GM12878 (cell line): ENCODE measurements around the gene TNFAIP8L1. TPM values are rescaled to one million over a fixed set of nuclear protein-coding genes. Genes with fewer than 3 reads are reported as not detected.

Experiments
- ATAC-seq: fragments of 200-7000 bp; cut with Tn5 transposase; 3 replicates; pipeline ENCODE4 v1.9.1; 2020; ENCODE audit warnings: mild to moderate bottlenecking, moderate library complexity
- BruUV-seq: library from RNA; stranded (reverse); fragments of 400-500 nt; replicated peaks from 2 replicates; lab custom pipeline; 2021; lab: Mats Ljungman, UMichigan
- CTCF ChIA-PET: fragments of 300-600 bp; sonication (Branson Sonifier 250); formaldehyde crosslinking; extraction: SDS; loops from one replicate; lab custom pipeline; 2021; ENCODE audit warnings: inconsistent platforms; lab: Yijun Ruan, JAX
- POLR2A ChIA-PET: fragments of 350-600 bp; formaldehyde crosslinking; extraction: SDS; loops from one replicate; lab custom pipeline; 2021; ENCODE audit warnings: inconsistent platforms; lab: Charles Lee
- RAD21 ChIA-PET: fragments of 300-600 bp; sonication (Branson Sonifier 250); formaldehyde crosslinking; loops from one replicate; lab custom pipeline; 2023; ENCODE audit warnings: antibody characterized with exemption; ENCODE audit not compliant: unreplicated experiment; lab: Charles Lee
- SMC1A ChIA-PET: fragments of 300-600 bp; sonication (Branson Sonifier 250); formaldehyde crosslinking; loops from one replicate; lab custom pipeline; 2023; ENCODE audit not compliant: unreplicated experiment, uncharacterized antibody; lab: Charles Lee
- DNase-seq: peaks from one replicate; pipeline ENCODE4 v3.0.0-alpha.2; 2011; ENCODE audit warnings: low read depth, low spot score
- FAIRE-seq: peaks from 3 replicates; lab custom pipeline; 2011; peaks lifted over from hg19 to GRCh38; lab: Jason Lieb, UNC
- H2AFZ ChIP-seq: 2 replicates; pipeline ENCODE4 v1.6.0; 2011; ENCODE audit warnings: low read depth, low read length, control low read depth; ENCODE audit not compliant: control insufficient read depth
- H3K27ac ChIP-seq: 2 replicates; pipeline ENCODE4 v1.5.1; 2011; ENCODE audit warnings: control low read depth; ENCODE audit not compliant: control insufficient read depth, insufficient read depth
- H3K27me3 ChIP-seq, 2 experiments: replicated peaks in 1 of 2; 2 replicates each; pipeline versions ENCODE4 v1.6.0 to v1.6.1; 2011; ENCODE audit warnings: low read length in 1 of 2; ENCODE audit not compliant: control insufficient read depth in 2 of 2, insufficient read depth in 2 of 2
- H3K36me3 ChIP-seq, 2 experiments: 2 replicates each; pipeline ENCODE4 v1.5.1; 2011; ENCODE audit warnings: low read length in 1 of 2; ENCODE audit not compliant: control insufficient read depth in 2 of 2, insufficient read depth in 2 of 2
- H3K4me1 ChIP-seq: 2 replicates; pipeline ENCODE4 v1.6.1; 2011; ENCODE audit warnings: mild to moderate bottlenecking, low read length, moderate library complexity, mixed read lengths; ENCODE audit not compliant: control insufficient read depth, insufficient read depth
- H3K4me2 ChIP-seq: 2 replicates; pipeline ENCODE4 v1.6.0; 2011; ENCODE audit warnings: control low read depth; ENCODE audit not compliant: control insufficient read depth, insufficient read depth
- H3K4me3 ChIP-seq: fragments of 200-600 bp; sonication (generic); 2 replicates; pipeline ENCODE4 v1.5.1; 2016
- H3K79me2 ChIP-seq: 2 replicates; pipeline ENCODE4 v1.6.0; 2011; ENCODE audit warnings: low read length; ENCODE audit not compliant: control insufficient read depth, insufficient read depth
- H3K9ac ChIP-seq: 2 replicates; pipeline ENCODE4 v1.8.0; 2011; ENCODE audit warnings: low read length, control low read depth, mixed read lengths; ENCODE audit not compliant: control insufficient read depth, insufficient read depth
- H3K9me3 ChIP-seq: replicated peaks from 3 replicates; pipeline ENCODE4 v1.5.1; 2011; ENCODE audit warnings: mild to moderate bottlenecking, low read length; ENCODE audit not compliant: control insufficient read depth, insufficient read depth
- H4K20me1 ChIP-seq: 2 replicates; pipeline ENCODE4 v1.6.0; 2011; ENCODE audit not compliant: control insufficient read depth, insufficient read depth
- ASH2L ChIP-seq: fragments of 300-600, 200-600 bp; sonication (generic); IDR thresholded peaks from 2 replicates; pipeline ENCODE4 v1.6.1; 2017; ENCODE audit warnings: low read depth, mild to moderate bottlenecking, borderline replicate concordance
- BRCA1 ChIP-seq: IDR thresholded peaks from 2 replicates; pipeline ENCODE4 v1.6.1; 2011; ENCODE audit warnings: low read depth, low read length, improper control_type of control experiment
- CBX3 ChIP-seq: fragments of 200-600 bp; sonication (generic); IDR thresholded peaks from 2 replicates; pipeline ENCODE4 v1.6.1; 2016; ENCODE audit warnings: low read depth, borderline replicate concordance
- FOXK2 ChIP-seq: fragments of 450-650 bp; IDR thresholded peaks from 2 replicates; pipeline ENCODE4 v1.6.1; 2017; ENCODE audit warnings: mild to moderate bottlenecking, moderate library complexity
- FOXM1 ChIP-seq: IDR thresholded peaks from 2 replicates; pipeline ENCODE4 v1.6.1; 2012; ENCODE audit warnings: low read depth, mild to moderate bottlenecking, inconsistent platforms, low read length, moderate library complexity
- HDGF ChIP-seq: fragments of 450-650 bp; IDR thresholded peaks from 2 replicates; pipeline ENCODE4 v1.6.1; 2016; ENCODE audit warnings: antibody characterized with exemption
- IKZF2 ChIP-seq, 2 experiments: fragments of 450-650 bp; IDR thresholded peaks; 2 replicates each; pipeline ENCODE4 v1.6.1; 2017; ENCODE audit warnings: mild to moderate bottlenecking in 2 of 2, moderate library complexity in 2 of 2
- MTA2 ChIP-seq: fragments of 450-650 bp; IDR thresholded peaks from 2 replicates; pipeline ENCODE4 v1.6.1; 2016; ENCODE audit warnings: low read depth, mild to moderate bottlenecking, moderate library complexity
- TBL1XR1 ChIP-seq: IDR thresholded peaks from 2 replicates; pipeline ENCODE4 v1.6.1; 2012; ENCODE audit warnings: low read depth, low read length, improper control_type of control experiment
- TCF7 ChIP-seq: IDR thresholded peaks from 2 replicates; pipeline ENCODE4 v1.6.1; 2014; ENCODE audit warnings: antibody characterized with exemption, borderline replicate concordance
- ZBTB4 ChIP-seq: fragments of 450-650 bp; formaldehyde crosslinking; IDR thresholded peaks from 2 replicates; pipeline ENCODE4 v1.4.0; 2022; ENCODE audit warnings: mild to moderate bottlenecking, moderate library complexity
- WGBS: methylation state at CpG from one replicate; pipeline ENCODE4 v1.1.6; 2016; ENCODE audit warnings: low lambda C conversion rate; ENCODE audit not compliant: insufficient replicate concordance, insufficient coverage; ENCODE audit errors: missing lambda C conversion rate; 5-methylcytosine and 5-hydroxymethylcytosine counted together
- in situ Hi-C: fragments of 300-500 bp; cut with MboI; formaldehyde crosslinking; loops from 9 replicates; pipeline ENCODE4 v1.14.3; 2018; ENCODE audit warnings: mixed read lengths
- intact Hi-C: fragments of 100-400 bp; cut with micrococcal nuclease; formaldehyde crosslinking; loops from one replicate; pipeline ENCODE4 v1.14.2; 2022; ENCODE audit not compliant: unreplicated experiment
- polyA plus RNA-seq, 11 experiments: library from polyadenylated mRNA; depleted of rRNA in 4 of 11; unstranded in 6 of 11; stranded (reverse) in 5 of 11; fragments of >200 nt; fragmentation: Nextera tagmentation in 4 of 11; fragmentation: Illumina TruSeq in 1 of 11; extraction: Ambion mirVana in 4 of 11; extraction: Trizol in 1 of 11; gene quantifications; 1 replicate in 1 of 11; 2 replicates in 10 of 11; pipeline versions ENCODE4 v1.2.1 to v1.2.3, GENCODE V29; 2011 to 2016; ENCODE audit warnings: inconsistent platforms in 2 of 11, missing spikeins in 2 of 11, low read depth in 1 of 11
- total RNA-seq, 4 experiments: library from RNA; depleted of rRNA in 3 of 4; stranded (reverse); fragments of >200 nt in 3 of 4; fragmentation: Illumina TruSeq in 1 of 4; extraction: Trizol in 1 of 4; gene quantifications; 2 replicates each; pipeline versions ENCODE4 v1.2.1 to v1.2.3, GENCODE V29; 2013 to 2021
- TF ChIP-seq, protein P1 (sequence below): fragments of 450-650 bp; formaldehyde crosslinking; IDR thresholded peaks from 2 replicates; pipeline ENCODE4 v1.5.0; 2022; ENCODE audit warnings: mild to moderate bottlenecking, missing genetic modification characterization

TNFAIP8L1 gene
- total and polyA plus RNA-seq, 10 of the 15 experiments (the other 5 are each of a cell fraction or from before 2014, with no cell fraction given), result 0.93 to 12.7 (median 8.6) TPM

- no peaks in the 10 kb centered on the region for H3K79me2 ChIP-seq
- no peak overlapping the region for H2AFZ ChIP-seq
- FAIRE-seq (no peak), DNase-seq (no peak), ATAC-seq (no peak)
- POLR2A ChIA-PET, result no interaction called here
- SMC1A ChIA-PET, result no interaction called here
- in situ Hi-C loops, result no loop called here
- no peaks in the 10 kb centered on the region for H3K36me3 ChIP-seq
- no peaks in the 10 kb centered on the region for H4K20me1 ChIP-seq
- RAD21 ChIA-PET, result no interaction called here
- no peaks in the 10 kb centered on the region for H3K4me1 ChIP-seq
- H3K4me3 ChIP-seq, result no peak overlapping the region
- H3K9ac ChIP-seq, result no peak overlapping the region
- H3K27ac ChIP-seq, result no peak overlapping the region
- no peaks in the 10 kb centered on the region for H3K9me3 ChIP-seq
- TF ChIP-seq BRCA1, result no peak
- TF ChIP-seq HDGF, result no peak
- no peak for TF ChIP-seq TBL1XR1
- no peaks in the 10 kb centered on the region for H3K27me3 ChIP-seq
- CTCF ChIA-PET, result interaction anchor here (1.1 kb wide), 1 partner anchor 45 kb away, joined by 3 read pairs; no protein-coding TSS in a partner anchor
- BruUV-seq, result no TSS peak
- intact Hi-C loops, result no loop called here
- WGBS, result 0% methylated on average over 6 of the region's 6 CpGs
- H3K4me2 ChIP-seq, result no peak overlapping the region
These were observed 48.0 kb upstream of the TNFAIP8L1 start for GRCh38 chr19:4591320-4591719.

GRCh38 chr19:4592445-4592844, 46.9 kb upstream of the TNFAIP8L1 start:
- Histone ChIP-seq H3K27ac (no peak overlapping the region), H3K9ac (no peak overlapping the region), H3K4me3 (no peak overlapping the region), H3K79me2 (no peaks in the 10 kb centered on the region), H3K36me3 (no peaks in the 10 kb centered on the region), H3K4me2 (no peak overlapping the region), H2AFZ (no peak overlapping the region), H3K4me1 (no peaks in the 10 kb centered on the region), H4K20me1 (no peaks in the 10 kb centered on the region), H3K27me3 (no peaks in the 10 kb centered on the region), H3K9me3 (no peaks in the 10 kb centered on the region)
- RAD21 ChIA-PET, result no interaction called here
- intact Hi-C loops (no loop called here), in situ Hi-C loops (no loop called here)
- DNase-seq, result no peak
- CTCF ChIA-PET, result interaction anchor here (0.6 to 3.9 kb wide), 5 partner anchors 16 to 453 kb away, joined by 3 to 24 read pairs (median 7); no protein-coding TSS in a partner anchor
- POLR2A ChIA-PET, result interaction anchor here (0.6 kb wide), 1 partner anchor 321 kb away, joined by 6 read pairs; no protein-coding TSS in a partner anchor
- WGBS, result 30% methylated on average over 5 of the region's 5 CpGs
- FAIRE-seq, result no peak
- ATAC-seq, result no peak
- SMC1A ChIA-PET, result interaction anchor here (1.0 kb wide), 1 partner anchor 40 kb away, joined by 4 read pairs; no protein-coding TSS in a partner anchor
- BruUV-seq, result no TSS peak
- no peak for TF ChIP-seq IKZF2 (IDR thresholded peaks at IDR 0.05)
- TF ChIP-seq ASH2L, result no peak
- TF ChIP-seq FOXM1, result no peak
- TF ChIP-seq TCF7, result no peak
- no peak for TF ChIP-seq MTA2
- TF ChIP-seq ZBTB4 (CRISPR knock-in tag), result no peak
- TF ChIP-seq, protein P1, sequence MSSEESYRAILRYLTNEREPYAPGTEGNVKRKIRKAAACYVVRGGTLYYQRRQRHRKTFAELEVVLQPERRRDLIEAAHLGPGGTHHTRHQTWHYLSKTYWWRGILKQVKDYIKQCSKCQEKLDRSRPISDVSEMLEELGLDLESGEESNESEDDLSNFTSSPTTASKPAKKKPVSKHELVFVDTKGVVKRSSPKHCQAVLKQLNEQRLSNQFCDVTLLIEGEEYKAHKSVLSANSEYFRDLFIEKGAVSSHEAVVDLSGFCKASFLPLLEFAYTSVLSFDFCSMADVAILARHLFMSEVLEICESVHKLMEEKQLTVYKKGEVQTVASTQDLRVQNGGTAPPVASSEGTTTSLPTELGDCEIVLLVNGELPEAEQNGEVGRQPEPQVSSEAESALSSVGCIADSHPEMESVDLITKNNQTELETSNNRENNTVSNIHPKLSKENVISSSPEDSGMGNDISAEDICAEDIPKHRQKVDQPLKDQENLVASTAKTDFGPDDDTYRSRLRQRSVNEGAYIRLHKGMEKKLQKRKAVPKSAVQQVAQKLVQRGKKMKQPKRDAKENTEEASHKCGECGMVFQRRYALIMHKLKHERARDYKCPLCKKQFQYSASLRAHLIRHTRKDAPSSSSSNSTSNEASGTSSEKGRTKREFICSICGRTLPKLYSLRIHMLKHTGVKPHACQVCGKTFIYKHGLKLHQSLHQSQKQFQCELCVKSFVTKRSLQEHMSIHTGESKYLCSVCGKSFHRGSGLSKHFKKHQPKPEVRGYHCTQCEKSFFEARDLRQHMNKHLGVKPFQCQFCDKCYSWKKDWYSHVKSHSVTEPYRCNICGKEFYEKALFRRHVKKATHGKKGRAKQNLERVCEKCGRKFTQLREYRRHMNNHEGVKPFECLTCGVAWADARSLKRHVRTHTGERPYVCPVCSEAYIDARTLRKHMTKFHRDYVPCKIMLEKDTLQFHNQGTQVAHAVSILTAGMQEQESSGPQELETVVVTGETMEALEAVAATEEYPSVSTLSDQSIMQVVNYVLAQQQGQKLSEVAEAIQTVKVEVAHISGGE (CRISPR knock-in tag), result no peak
- no peak for TF ChIP-seq CBX3
- TF ChIP-seq FOXK2, result no peak
